GM10847 (cell line): ENCODE results near the gene ASF1A.
A peak's percentile ranks its signal among the peaks of the same experiment; 100 is the strongest.

Experiments used
- POLR2A ChIP-seq: IDR thresholded peaks from 2 replicates; pipeline ENCODE4 v1.6.1; 2011; ENCODE audit not compliant: insufficient read length; ENCODE audit errors: extremely low read depth

ASF1A gene

GRCh38 chr6:118873239-118873638 lies 20.7 kb upstream of the ASF1A start:
- TF ChIP-seq POLR2A: no peak

GRCh38 chr6:118875672-118876071 lies 18.3 kb upstream of the ASF1A start:
- no peak for TF ChIP-seq POLR2A

- no peak for TF ChIP-seq POLR2A
Observed at GRCh38 chr6:118876198-118876597, 17.8 kb upstream of the ASF1A start.

- no peak for TF ChIP-seq POLR2A
Observed at GRCh38 chr6:118876814-118877213, 17.1 kb upstream of the ASF1A start.

GRCh38 chr6:118877806-118878205 lies 16.1 kb upstream of the ASF1A start:
- no peak for TF ChIP-seq POLR2A

GRCh38 chr6:118881440-118882313 lies 12.3 kb upstream of the ASF1A start:
- no peak for TF ChIP-seq POLR2A

GRCh38 chr6:118882314-118882905 lies 11.5 kb upstream of the ASF1A start:
- TF ChIP-seq POLR2A: no peak

GRCh38 chr6:118886641-118887040 lies 7.3 kb upstream of the ASF1A start:
- TF ChIP-seq POLR2A: no peak

- no peak for TF ChIP-seq POLR2A
Observed at GRCh38 chr6:118889163-118889562, 4.8 kb upstream of the ASF1A start.

- TF ChIP-seq POLR2A: no peak
Observed at GRCh38 chr6:118890997-118891790, 2.8 kb upstream of the ASF1A start.

GRCh38 chr6:118892355-118892991 lies 1.5 kb upstream of the ASF1A start:
- TF ChIP-seq POLR2A: no peak

- TF ChIP-seq POLR2A: no peak
Observed at GRCh38 chr6:118893064-118893806, 717 bp upstream of the ASF1A start.

GRCh38 chr6:118894425-118895260 lies 691 bp downstream of the ASF1A start:
- peak; percentile 51 for TF ChIP-seq POLR2A

GRCh38 chr6:118895261-118895560 lies 1.3 kb downstream of the ASF1A start:
- no peak for TF ChIP-seq POLR2A
